Measurements from ENCODE around the gene SLC25A38. TPM values are rescaled to one million over a fixed set of nuclear protein-coding genes. Genes with fewer than 3 reads are reported as not detected.

The SLC25A38 gene
- total and polyA plus RNA-seq, 9 of the 15 experiments (the other 6 are each of a cell fraction or from before 2014, with no cell fraction given) = 13.5 to 51.1 (median 30.6) TPM

DNA sequence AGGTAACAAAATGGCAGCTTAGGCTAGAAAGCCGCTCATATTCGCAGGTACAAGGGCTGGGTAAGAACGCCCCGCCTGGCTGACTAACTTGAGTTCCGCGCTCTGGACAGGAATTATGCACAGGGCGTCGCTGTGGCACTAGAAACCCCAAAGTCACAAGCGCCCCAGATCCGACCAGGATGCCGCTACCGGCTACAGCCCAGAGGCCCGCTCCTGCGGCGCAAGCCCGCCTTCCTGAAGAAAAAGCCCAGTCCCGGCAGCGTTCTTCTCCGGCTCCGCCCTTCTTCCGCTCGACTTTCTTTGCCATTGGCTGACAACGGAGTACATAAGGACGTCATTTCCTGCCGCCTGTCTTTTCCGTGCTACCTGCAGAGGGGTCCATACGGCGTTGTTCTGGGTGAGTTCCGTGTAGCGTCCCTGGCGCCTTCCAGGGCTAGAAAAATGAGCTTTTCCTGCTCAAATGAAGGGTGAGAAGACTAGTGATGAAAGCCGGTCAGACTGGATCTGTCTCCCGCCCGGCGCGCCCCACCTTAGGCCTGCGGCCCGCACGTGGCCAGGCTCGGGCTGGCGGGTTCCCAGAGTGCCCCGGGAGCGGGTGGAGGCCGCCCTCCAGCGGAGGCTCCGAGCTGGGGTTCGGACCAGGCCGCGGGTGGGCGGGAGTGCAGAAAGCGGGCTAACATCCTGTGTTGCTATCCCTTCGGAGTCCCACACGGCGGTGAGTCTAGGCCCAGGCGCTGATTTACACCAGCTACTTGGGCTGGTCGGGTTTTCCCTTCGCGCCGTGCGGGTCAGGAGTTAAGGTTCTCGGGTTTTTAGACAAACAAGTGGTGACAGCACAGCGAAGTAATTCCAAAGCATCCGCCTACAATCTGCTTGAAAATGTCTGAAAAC lies 23.4 kb downstream of the SLC25A38 start, which contains the start of gene RPSA (continued):
- TF ChIP-seq FOS (IDR thresholded peaks at IDR 0.05; ENCODE audit: extremely low read depth, insufficient read length) = peak; percentile 56
- TF ChIP-seq, protein P1, sequence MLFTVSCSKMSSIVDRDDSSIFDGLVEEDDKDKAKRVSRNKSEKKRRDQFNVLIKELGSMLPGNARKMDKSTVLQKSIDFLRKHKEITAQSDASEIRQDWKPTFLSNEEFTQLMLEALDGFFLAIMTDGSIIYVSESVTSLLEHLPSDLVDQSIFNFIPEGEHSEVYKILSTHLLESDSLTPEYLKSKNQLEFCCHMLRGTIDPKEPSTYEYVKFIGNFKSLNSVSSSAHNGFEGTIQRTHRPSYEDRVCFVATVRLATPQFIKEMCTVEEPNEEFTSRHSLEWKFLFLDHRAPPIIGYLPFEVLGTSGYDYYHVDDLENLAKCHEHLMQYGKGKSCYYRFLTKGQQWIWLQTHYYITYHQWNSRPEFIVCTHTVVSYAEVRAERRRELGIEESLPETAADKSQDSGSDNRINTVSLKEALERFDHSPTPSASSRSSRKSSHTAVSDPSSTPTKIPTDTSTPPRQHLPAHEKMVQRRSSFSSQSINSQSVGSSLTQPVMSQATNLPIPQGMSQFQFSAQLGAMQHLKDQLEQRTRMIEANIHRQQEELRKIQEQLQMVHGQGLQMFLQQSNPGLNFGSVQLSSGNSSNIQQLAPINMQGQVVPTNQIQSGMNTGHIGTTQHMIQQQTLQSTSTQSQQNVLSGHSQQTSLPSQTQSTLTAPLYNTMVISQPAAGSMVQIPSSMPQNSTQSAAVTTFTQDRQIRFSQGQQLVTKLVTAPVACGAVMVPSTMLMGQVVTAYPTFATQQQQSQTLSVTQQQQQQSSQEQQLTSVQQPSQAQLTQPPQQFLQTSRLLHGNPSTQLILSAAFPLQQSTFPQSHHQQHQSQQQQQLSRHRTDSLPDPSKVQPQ (CRISPR knock-in tag; IDR thresholded peaks at IDR 0.05; ENCODE audit: borderline replicate concordance) = peak; percentile 83; the same call in 1 of the 2 replicates
- no peak for TF ChIP-seq RBM17 (IDR thresholded peaks at IDR 0.05; ENCODE audit: borderline replicate concordance, low read depth, low read length)
- TF ChIP-seq, protein P2, sequence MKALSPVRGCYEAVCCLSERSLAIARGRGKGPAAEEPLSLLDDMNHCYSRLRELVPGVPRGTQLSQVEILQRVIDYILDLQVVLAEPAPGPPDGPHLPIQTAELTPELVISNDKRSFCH (CRISPR knock-in tag; IDR thresholded peaks at IDR 0.05) = no peak
- TF ChIP-seq, protein P2 (tag; IDR thresholded peaks at IDR 0.05) = peak; percentile 92
- TF ChIP-seq, protein P3, sequence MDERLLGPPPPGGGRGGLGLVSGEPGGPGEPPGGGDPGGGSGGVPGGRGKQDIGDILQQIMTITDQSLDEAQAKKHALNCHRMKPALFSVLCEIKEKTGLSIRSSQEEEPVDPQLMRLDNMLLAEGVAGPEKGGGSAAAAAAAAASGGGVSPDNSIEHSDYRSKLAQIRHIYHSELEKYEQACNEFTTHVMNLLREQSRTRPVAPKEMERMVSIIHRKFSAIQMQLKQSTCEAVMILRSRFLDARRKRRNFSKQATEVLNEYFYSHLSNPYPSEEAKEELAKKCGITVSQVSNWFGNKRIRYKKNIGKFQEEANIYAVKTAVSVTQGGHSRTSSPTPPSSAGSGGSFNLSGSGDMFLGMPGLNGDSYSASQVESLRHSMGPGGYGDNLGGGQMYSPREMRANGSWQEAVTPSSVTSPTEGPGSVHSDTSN (CRISPR knock-in tag; IDR thresholded peaks at IDR 0.05; ENCODE audit: low read depth) = no peak
- TF ChIP-seq, protein P3 (tag; conservative IDR thresholded peaks at IDR 0.05; ENCODE audit: low read depth) = peak; percentile 63; the same call in 1 of the 2 replicates
- TF ChIP-seq ZNF282 (CRISPR knock-in tag; IDR thresholded peaks at IDR 0.05) = no peak
- TF ChIP-seq, protein P4, sequence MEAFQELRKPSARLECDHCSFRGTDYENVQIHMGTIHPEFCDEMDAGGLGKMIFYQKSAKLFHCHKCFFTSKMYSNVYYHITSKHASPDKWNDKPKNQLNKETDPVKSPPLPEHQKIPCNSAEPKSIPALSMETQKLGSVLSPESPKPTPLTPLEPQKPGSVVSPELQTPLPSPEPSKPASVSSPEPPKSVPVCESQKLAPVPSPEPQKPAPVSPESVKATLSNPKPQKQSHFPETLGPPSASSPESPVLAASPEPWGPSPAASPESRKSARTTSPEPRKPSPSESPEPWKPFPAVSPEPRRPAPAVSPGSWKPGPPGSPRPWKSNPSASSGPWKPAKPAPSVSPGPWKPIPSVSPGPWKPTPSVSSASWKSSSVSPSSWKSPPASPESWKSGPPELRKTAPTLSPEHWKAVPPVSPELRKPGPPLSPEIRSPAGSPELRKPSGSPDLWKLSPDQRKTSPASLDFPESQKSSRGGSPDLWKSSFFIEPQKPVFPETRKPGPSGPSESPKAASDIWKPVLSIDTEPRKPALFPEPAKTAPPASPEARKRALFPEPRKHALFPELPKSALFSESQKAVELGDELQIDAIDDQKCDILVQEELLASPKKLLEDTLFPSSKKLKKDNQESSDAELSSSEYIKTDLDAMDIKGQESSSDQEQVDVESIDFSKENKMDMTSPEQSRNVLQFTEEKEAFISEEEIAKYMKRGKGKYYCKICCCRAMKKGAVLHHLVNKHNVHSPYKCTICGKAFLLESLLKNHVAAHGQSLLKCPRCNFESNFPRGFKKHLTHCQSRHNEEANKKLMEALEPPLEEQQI (IDR thresholded peaks at IDR 0.05) = peak; percentile 73
- TF ChIP-seq BMI1 (IDR thresholded peaks at IDR 0.05; ENCODE audit: low read length) = no peak
- TF ChIP-seq NCOA1 (IDR thresholded peaks at IDR 0.05; ENCODE audit: low read depth) = peak; percentile 63; the same call in 1 of the 2 replicates
- TF ChIP-seq ZNF75A (CRISPR knock-in tag; IDR thresholded peaks at IDR 0.05) = 0 out of 2 replicates have a peak, but pooled peaks have one; percentile 23
- peak; percentile 96 for TF ChIP-seq NBN (IDR thresholded peaks at IDR 0.05; ENCODE audit: low read depth)
- no peak for TF ChIP-seq NCOA2 (IDR thresholded peaks at IDR 0.05; ENCODE audit: partially characterized antibody in 2 of 2)
- TF ChIP-seq GABPB1 (CRISPR knock-in tag; IDR thresholded peaks at IDR 0.05) = peak; percentile 95
- peak; percentile 10; the same call in 1 of the 2 replicates for TF ChIP-seq GATAD2B (IDR thresholded peaks at IDR 0.05; ENCODE audit: borderline replicate concordance)
- no peak for TF ChIP-seq SAFB2 (IDR thresholded peaks at IDR 0.05; ENCODE audit: borderline replicate concordance, low read depth, low read length, severe bottlenecking)
- no peak for TF ChIP-seq XRCC4 (IDR thresholded peaks at IDR 0.05; ENCODE audit: extremely low read depth, insufficient read depth, insufficient read length)

Data from K562 (cell line).